HG02970 (cell line): ENCODE data around the gene CHST11.
"Not testable (repeated sequence)": the region's sequence is repeated elsewhere in the genome, so short reads cannot be mapped to it uniquely, and the experiment has no call there.

Experiments
- ATAC-seq: cut with Tn5 transposase; IDR thresholded peaks from one replicate; pipeline ENCODE4 v1.9.1; 2021; ENCODE audit warnings: mild to moderate bottlenecking, moderate library complexity, moderate number of reproducible peaks; ENCODE audit not compliant: unreplicated experiment, low FRiP score

The CHST11 gene

GRCh38 chr12:104613372-104613771 is 156.6 kb downstream of the CHST11 start:
- ATAC-seq = not testable (repeated sequence)

- no peak for ATAC-seq
Measured at GRCh38 chr12:104615048-104615561, 158.4 kb downstream of the CHST11 start.

- ATAC-seq = no peak
Measured at GRCh38 chr12:104618691-104619090, 161.9 kb downstream of the CHST11 start.

GRCh38 chr12:104619305-104619704 is 162.6 kb downstream of the CHST11 start:
- no peak for ATAC-seq

- ATAC-seq = no peak
Measured at GRCh38 chr12:104620837-104621531, 164.2 kb downstream of the CHST11 start.

- ATAC-seq = no peak
Measured at GRCh38 chr12:104622928-104623327, 166.2 kb downstream of the CHST11 start.

- ATAC-seq = no peak
Measured at GRCh38 chr12:104623883-104624282, 167.1 kb downstream of the CHST11 start.

GRCh38 chr12:104624529-104624928 is 167.8 kb downstream of the CHST11 start:
- no peak for ATAC-seq

- ATAC-seq = no peak
Measured at GRCh38 chr12:104626069-104626837, 169.5 kb downstream of the CHST11 start.

GRCh38 chr12:104627231-104627989 is 170.7 kb downstream of the CHST11 start:
- no peak for ATAC-seq

- ATAC-seq = no peak
Measured at GRCh38 chr12:104627990-104628830, 171.5 kb downstream of the CHST11 start.

- no peak for ATAC-seq
Measured at GRCh38 chr12:104628831-104629135, 172.0 kb downstream of the CHST11 start.

- ATAC-seq = no peak
Measured at GRCh38 chr12:104630230-104630670, 173.5 kb downstream of the CHST11 start.

- no peak for ATAC-seq
Measured at GRCh38 chr12:104631867-104632266, 175.1 kb downstream of the CHST11 start.

- ATAC-seq = no peak
Measured at GRCh38 chr12:104632724-104633201, 176.0 kb downstream of the CHST11 start.

GRCh38 chr12:104634044-104634443 is 177.3 kb downstream of the CHST11 start:
- ATAC-seq = no peak

GRCh38 chr12:104634852-104635251 is 178.1 kb downstream of the CHST11 start:
- no peak for ATAC-seq

- no peak for ATAC-seq
Measured at GRCh38 chr12:104635607-104636343, 179.0 kb downstream of the CHST11 start.

- ATAC-seq = no peak
Measured at GRCh38 chr12:104636496-104636895, 179.7 kb downstream of the CHST11 start.
